NCI-H748 (cell line): ENCODE results near the gene RNF214.
"Not testable (repeated sequence)": the region's sequence is repeated elsewhere in the genome, so short reads cannot be mapped to it uniquely, and the experiment has no call there.

Source experiments
- DNase-seq: peaks from one replicate; lab custom pipeline; 2025; ENCODE audit not compliant: unreplicated experiment; lab: John Stamatoyannopoulos, UW

The RNF214 gene

GRCh38 chr11:117232092-117232878 is at the start of gene RNF214:
TSS of gene RNF214 (plus strand) at chr11:117232671. CDS start at chr11:117234273, 1,602 bp downstream.
- peak; percentile 79 for DNase-seq

DNA sequence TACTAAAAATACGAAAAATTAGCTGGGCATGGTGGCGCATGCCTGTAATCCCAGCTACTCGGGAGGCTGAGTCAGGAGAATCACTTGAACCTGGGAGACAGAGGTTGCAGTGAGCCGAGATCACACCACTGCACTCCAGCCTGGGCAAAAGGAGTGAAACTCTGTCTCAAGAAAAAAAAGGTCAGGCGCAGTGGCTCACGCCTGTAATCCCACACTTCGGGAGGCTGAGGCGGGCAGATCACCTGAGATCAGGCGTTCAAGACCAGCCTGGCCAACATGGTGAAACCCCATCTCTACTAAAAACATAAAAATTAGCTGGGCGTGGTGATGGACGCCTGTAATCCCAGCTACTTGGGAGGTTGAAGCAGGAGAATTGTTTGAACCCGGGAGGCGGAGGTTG is 49.3 kb upstream of the RNF214 start:
- not testable (repeated sequence) for DNase-seq

DNA sequence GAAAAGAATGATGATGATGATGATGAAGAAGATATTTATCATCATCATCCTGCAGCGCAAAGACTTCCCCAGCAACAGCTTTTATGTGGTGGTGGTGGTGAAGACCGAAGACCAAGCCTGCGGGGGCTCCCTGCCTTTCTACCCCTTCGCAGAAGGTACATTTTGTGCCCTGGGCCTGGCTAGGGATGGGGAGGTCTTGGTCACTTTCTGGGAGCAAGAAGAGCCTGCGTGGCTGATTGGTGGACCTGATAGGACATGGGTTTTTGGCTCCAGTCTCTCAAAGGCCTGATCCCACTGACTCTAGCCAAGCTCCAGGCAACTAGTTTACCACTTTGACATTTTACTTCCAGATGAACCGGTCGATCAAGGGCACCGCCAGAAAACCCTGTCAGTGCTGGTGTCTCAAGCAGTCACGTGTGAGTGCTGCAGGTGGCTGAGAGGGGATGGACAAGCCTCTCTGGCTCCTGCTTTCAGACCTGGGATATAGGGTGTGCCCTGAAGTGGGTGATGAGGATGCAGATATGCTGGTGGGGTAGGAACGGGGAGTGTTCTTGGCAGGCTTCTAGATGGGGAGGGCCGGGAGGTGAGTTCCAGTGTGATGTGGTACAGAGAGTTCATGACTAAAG is 48.6 kb upstream of the RNF214 start:
- no peak for DNase-seq

GRCh38 chr11:117185736-117186430 is 46.6 kb upstream of the RNF214 start:
- no peak for DNase-seq

DNA sequence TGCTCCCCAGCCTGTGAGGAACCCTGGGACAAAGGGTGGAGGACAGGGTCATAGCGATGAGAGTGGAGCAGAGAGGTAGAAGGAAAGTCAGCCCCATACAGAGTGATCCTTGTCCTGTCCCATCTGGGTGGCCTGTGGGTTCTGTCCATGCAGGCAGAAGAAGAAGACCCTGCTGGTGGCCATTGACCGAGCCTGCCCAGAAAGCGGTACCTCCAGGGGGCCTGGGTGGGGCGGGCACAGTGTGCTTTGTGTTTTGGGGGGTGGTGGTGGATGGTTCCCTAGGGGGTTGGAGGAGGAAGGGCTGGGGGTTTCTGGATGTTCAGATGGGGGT is 46.1 kb upstream of the RNF214 start:
- DNase-seq: no peak

DNA sequence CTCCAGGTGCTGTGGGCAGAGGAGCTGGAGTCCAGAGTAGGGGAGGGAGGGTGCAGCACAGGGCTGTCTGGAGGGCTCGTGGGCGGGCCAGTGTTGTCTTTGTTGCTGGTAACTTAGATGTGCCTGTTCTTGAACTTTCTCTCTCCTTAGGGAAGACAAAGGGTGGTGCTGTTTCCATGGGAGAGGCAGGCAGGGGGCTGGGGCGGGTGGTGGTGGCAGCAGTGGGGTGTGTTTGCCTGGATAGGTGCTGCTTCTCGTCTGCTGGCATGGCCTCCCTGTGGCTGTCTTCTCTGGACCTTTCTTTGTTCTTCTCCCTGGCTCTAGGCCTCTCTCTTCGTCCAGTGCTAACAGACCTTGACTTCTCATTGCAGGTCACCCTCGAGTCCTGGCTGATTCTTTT is 45.5 kb upstream of the RNF214 start:
- DNase-seq: no peak

DNA sequence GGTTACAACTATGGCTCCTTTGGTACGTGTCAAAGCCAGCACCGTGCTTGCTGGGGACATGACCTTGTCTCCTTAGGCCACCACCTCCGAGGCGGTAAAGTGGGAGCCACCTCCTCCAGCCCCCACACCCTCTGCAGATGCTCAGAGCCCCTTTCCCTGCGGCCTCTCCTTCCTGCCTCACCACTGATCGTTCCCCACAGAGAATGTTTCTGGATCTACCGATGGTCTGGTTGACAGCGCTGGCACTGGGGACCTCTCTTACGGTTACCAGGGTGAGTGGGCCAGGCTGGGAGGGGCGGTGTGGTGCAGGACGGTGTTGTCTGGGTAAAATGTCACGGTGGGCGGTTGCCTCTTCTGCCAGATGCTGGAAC is 45.1 kb upstream of the RNF214 start:
- no peak for DNase-seq

DNA sequence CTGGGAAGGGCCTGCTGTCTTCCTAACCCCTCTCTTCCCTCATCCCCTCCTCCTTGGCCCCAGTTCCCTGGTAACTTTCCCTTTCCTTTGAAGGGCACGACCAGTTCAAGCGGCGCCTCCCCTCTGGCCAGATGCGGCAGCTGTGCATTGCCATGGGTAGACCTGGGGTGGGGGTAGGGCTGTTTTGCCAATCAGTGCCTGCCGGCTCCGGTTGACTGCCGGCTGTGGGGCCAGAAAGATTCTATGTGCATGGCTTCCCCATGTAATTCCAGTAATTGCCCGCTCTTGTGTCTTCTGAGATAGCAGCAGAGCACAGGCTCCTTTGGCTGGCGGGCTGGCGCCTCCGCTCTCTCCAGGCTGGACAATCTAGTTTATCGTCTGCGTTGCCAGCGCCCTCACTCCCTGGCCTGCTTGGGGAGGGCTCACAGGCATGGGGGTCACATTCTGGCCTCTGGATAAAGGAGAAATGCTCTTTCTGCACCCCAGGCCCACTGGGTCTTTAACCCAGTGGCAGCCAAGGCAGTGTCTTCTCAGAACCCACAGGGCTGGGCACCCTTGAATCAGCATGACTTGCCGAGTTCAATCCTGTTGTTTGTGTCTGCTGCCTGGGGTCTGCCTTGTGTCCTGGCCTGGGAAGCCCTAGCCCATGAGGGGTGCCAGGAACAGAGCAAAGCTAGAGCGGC is 44.5 kb upstream of the RNF214 start:
- no peak for DNase-seq

- DNase-seq: no peak
Measured at GRCh38 chr11:117188620-117189081, 43.8 kb upstream of the RNF214 start.

DNA sequence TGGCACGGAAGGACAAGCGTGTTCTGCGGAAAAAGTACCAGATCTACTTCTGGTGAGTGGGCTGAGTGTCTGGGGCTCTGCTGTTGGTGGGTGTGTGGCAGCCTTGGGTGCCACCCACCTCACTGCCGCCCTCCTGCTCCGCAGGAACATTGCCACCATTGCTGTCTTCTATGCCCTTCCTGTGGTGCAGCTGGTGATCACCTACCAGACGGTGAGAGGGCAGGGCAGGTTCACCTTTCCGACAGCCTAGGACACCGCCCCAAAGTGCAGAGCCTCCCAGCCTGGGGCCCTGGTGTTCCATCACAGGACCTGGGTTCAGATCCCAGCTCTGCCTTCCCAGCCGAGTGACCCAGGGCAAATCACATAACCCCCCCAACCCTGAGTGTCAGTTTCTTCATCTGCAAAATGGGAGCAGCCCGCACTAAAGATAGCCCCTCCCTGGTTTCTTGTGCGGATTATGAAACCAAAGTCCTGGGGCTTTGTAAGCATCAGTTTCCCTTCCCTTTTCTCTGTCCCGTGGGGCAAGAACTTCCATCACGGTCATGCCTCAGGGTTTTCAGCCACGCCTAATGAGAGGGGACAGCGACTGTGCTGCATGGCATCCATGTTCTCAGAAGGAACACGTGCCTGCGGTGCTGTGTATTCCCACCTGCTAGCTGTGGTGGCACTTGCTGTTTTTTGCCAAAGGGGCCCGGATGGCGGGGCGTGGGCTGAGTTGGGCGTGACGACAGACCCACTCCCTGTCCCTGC is 43.1 kb upstream of the RNF214 start:
- DNase-seq: no peak

- no peak for DNase-seq
Measured at GRCh38 chr11:117189941-117190544, 42.4 kb upstream of the RNF214 start.

DNA sequence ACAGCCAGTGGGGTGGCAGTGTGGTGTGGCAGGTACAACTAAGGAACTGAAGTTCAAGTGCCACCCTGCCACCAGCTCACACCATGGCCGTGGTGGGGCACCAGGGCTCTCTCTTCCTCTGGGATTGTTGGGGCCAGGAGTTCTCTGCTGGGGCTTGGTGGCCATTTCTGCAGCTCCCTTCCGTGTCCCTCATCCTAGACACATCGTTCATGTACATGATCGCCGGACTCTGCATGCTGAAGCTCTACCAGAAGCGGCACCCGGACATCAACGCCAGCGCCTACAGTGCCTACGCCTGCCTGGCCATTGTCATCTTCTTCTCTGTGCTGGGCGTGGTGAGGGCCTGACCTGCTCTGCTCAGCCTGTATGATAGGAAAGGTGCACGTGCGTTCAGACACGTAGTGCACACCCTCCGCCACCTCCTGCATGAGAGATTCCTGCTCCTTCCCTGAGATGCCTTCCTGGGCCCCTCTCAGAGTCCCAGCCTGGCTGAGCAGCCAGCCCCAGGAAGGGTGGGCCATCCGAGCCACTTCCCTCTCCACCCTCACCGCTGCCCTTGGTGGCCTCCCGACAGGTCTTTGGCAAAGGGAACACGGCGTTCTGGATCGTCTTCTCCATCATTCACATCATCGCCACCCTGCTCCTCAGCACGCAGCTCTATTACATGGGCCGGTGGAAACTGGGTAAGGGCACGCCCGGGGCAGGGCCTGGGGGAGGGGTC is 40.6 kb upstream of the RNF214 start:
- no peak for DNase-seq

- no peak for DNase-seq
Measured at GRCh38 chr11:117192401-117192875, 40.0 kb upstream of the RNF214 start.

DNA sequence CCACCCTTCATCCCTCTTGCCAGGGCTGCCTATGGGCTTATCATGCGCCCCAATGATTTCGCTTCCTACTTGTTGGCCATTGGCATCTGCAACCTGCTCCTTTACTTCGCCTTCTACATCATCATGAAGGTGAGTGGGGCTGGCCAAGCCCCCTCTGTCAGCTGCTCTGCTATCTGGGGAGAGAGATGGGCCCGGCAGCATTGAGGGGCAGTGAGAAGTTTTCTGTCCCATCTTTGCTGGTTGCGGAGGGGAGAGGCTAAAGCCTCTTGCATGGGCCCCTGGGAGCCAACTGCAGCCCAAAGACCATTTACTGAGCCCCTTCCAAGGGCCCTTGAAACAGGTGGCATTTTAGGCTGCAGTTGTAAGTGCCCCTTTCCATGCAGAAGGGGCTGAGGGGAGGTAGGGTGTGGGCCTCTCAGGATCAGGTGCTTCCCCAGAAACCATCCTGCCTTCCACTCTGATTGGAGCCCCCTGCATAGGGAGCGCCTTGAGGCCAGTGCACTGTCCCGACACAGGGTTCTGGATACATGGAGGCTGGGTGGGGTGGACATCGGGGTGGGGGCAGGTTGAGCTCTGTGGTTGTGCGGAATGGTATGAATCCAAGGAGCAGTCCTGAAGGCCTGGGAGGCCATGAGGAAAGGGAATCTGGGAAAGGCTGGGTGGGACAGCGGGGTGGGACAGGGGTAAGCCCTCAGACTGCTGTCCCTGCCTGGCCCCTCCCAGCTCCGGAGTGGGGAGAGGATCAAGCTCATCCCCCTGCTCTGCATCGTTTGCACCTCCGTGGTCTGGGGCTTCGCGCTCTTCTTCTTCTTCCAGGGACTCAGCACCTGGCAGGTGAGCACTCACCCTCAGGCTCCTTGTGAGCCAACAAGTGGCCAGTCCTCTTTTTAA is 39.1 kb upstream of the RNF214 start:
- DNase-seq: no peak

DNA sequence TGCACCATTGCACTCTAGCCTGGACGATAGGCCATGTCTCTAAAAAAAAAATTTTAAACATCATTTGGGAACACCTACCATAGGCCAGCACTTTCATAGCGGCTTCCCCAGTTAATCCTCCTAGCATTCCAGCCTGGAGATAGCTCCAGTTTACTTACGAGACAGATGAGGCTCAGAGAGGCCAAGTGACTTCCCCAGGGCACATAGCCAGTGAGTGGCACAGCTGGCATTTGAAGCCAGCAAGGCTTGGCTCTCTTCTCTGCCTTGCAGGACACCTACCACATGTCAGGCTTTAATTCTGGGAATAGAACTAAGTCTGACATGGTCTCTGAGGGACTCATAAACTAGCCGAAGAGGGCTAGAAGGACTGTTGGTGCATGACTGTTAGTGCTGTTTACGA is 38.2 kb upstream of the RNF214 start:
- no peak for DNase-seq

DNA sequence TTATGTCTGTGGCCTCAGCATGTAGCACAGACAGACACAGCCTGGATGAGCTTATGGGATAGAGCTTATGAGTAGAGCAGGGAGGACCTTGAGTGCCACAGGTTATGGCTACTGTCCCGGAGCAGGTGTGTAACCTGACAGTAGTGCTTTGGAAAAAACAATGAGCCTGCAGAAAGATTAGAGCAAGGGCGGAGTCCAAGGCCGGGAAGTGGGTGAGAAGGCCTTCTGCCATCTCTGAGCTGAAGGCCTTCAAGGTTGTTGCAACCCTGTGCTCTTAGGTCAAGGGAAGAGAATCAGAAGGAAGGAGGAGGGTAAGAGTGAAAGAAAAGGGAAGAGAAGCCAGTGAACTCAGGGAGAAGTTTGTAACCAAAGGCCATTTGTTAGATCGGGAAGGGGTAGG is 37.2 kb upstream of the RNF214 start:
- DNase-seq: no peak

- DNase-seq: no peak
Measured at GRCh38 chr11:117195761-117196160, 36.7 kb upstream of the RNF214 start.

DNA sequence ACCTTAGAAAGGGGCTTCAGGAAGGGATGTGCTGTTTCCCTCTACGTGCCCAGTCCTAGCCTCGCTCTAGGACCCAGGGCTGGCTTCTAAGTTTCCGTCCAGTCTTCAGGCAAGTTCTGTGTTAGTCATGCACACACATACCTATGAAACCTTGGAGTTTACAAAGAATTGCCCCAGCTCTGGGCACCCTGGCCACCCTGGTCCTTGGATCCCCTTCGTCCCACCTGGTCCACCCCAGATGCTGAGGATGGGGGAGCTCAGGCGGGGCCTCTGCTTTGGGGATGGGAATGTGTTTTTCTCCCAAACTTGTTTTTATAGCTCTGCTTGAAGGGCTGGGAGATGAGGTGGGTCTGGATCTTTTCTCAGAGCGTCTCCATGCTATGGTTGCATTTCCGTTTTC is 35.5 kb upstream of the RNF214 start:
- DNase-seq: no peak
